OCI-LY3 (cell line): ENCODE data around the gene SLC26A4.
A peak's percentile ranks its signal among the peaks of the same experiment; 100 is the strongest.

Source experiments
- H2AFZ ChIP-seq: fragments of 200-600, 300-600 bp; shearing (Covaris generic); 2 replicates; pipeline ENCODE4 v1.6.0; 2014; ENCODE audit warnings: antibody characterized with exemption, low read depth, low read length
- H3K27ac ChIP-seq: fragments of 200-600, 300-600 bp; sonication (generic); 2 replicates; pipeline ENCODE4 v1.5.1; 2014; ENCODE audit warnings: mild to moderate bottlenecking, low read length, moderate library complexity, mixed read lengths
- H3K27me3 ChIP-seq: fragments of 200-600, 300-600 bp; sonication (generic); 2 replicates; pipeline ENCODE4 v1.6.1; 2014; ENCODE audit warnings: low read depth, low read length, mixed read lengths
- H3K36me3 ChIP-seq: fragments of 200-600, 300-600 bp; sonication (generic); replicated peaks from 2 replicates; pipeline ENCODE3; 2014; ENCODE audit warnings: low read depth, low read length, mixed read lengths
- H3K4me1 ChIP-seq: fragments of 300-600, 200-600 bp; sonication (generic); 2 replicates; pipeline ENCODE4 v1.6.1; 2014; ENCODE audit warnings: low read length, mixed read lengths
- H3K4me2 ChIP-seq: fragments of 200-600, 300-600 bp; sonication (generic); 2 replicates; pipeline ENCODE4 v1.6.1; 2014; ENCODE audit warnings: low read length, mixed read lengths
- H3K4me3 ChIP-seq: fragments of 300-600, 200-600 bp; sonication (generic); 2 replicates; pipeline ENCODE4 v1.5.1; 2014; ENCODE audit warnings: antibody characterized with exemption, mild to moderate bottlenecking, low read length, moderate library complexity
- H3K79me2 ChIP-seq: fragments of 300-600, 200-600 bp; shearing (Covaris generic); 2 replicates; pipeline ENCODE4 v1.6.1; 2014; ENCODE audit warnings: mild to moderate bottlenecking, low read length, mixed read lengths
- H3K9ac ChIP-seq: fragments of 300-600, 200-600 bp; shearing (Covaris generic); 2 replicates; pipeline ENCODE4 v1.6.0; 2014; ENCODE audit warnings: mild to moderate bottlenecking, low read length, moderate library complexity
- H3K9me3 ChIP-seq: fragments of 200-600, 300-600 bp; shearing (Covaris generic); 2 replicates; pipeline ENCODE4 v1.6.1; 2014; ENCODE audit warnings: low read length, mixed read lengths; ENCODE audit not compliant: insufficient read depth
- H4K20me1 ChIP-seq: fragments of 200-600, 300-600 bp; sonication (generic); 2 replicates; pipeline ENCODE4 v1.6.1; 2016; ENCODE audit warnings: low read length, mixed read lengths; ENCODE audit not compliant: insufficient read depth
- EZH2phosphoT487 ChIP-seq: fragments of 200-600 bp; shearing (Covaris generic); IDR thresholded peaks from 2 replicates; pipeline ENCODE4 v1.6.1; 2018; ENCODE audit warnings: antibody characterized with exemption, mixed run types, low read depth
- TF ChIP-seq, protein P1 (sequence below): fragments of 200-600, 300-600 bp; sonication (generic); IDR thresholded peaks from 2 replicates; pipeline ENCODE4 v1.5.1; 2014; ENCODE audit warnings: antibody characterized with exemption, low read length, low read depth

Gene SLC26A4

DNA sequence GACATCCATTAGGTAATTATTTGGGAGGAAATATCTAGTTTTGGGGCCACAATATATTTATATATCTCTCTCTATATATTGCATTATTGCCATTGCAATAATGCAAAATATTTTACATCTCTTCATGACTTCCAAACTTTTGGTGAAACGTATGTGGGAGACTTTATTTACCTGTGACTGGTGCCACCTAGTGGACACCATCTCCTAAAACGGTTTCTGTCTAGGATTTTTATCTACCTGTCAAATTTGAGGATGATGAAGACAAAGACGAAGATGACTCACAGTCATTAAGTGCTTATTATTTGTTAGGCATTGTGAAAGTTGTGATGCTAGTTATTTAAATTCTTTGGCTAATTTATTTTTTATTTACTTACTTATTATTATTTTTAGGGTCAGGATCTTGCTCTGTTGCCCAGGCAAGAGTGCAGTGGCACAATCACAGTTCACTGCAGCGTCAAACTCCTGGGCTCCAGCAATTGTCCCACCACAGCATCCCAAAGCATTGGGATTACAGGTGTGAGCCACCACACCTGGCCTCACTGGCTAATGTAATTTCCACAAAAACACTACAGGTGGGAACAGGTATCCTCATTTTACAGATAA, 64.6 kb downstream of the SLC26A4 start:
- H3K79me2 ChIP-seq = no peaks in the 10 kb centered on the region
- peaks cover 45% of the 10 kb centered on the region for H3K27me3 ChIP-seq
- H2AFZ ChIP-seq = no peak overlapping the region
- no peaks in the 10 kb centered on the region for H3K36me3 ChIP-seq
- H4K20me1 ChIP-seq = no peaks in the 10 kb centered on the region
- H3K4me3 ChIP-seq = no peak overlapping the region
- no peak overlapping the region for H3K4me2 ChIP-seq
- H3K9me3 ChIP-seq = no peaks in the 10 kb centered on the region
- H3K4me1 ChIP-seq = no peaks in the 10 kb centered on the region
- H3K9ac ChIP-seq = no peak overlapping the region
- H3K27ac ChIP-seq = no peak overlapping the region
- no peak for TF ChIP-seq EZH2phosphoT487
- TF ChIP-seq, protein P1, sequence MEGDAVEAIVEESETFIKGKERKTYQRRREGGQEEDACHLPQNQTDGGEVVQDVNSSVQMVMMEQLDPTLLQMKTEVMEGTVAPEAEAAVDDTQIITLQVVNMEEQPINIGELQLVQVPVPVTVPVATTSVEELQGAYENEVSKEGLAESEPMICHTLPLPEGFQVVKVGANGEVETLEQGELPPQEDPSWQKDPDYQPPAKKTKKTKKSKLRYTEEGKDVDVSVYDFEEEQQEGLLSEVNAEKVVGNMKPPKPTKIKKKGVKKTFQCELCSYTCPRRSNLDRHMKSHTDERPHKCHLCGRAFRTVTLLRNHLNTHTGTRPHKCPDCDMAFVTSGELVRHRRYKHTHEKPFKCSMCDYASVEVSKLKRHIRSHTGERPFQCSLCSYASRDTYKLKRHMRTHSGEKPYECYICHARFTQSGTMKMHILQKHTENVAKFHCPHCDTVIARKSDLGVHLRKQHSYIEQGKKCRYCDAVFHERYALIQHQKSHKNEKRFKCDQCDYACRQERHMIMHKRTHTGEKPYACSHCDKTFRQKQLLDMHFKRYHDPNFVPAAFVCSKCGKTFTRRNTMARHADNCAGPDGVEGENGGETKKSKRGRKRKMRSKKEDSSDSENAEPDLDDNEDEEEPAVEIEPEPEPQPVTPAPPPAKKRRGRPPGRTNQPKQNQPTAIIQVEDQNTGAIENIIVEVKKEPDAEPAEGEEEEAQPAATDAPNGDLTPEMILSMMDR = peak; percentile 73

DNA sequence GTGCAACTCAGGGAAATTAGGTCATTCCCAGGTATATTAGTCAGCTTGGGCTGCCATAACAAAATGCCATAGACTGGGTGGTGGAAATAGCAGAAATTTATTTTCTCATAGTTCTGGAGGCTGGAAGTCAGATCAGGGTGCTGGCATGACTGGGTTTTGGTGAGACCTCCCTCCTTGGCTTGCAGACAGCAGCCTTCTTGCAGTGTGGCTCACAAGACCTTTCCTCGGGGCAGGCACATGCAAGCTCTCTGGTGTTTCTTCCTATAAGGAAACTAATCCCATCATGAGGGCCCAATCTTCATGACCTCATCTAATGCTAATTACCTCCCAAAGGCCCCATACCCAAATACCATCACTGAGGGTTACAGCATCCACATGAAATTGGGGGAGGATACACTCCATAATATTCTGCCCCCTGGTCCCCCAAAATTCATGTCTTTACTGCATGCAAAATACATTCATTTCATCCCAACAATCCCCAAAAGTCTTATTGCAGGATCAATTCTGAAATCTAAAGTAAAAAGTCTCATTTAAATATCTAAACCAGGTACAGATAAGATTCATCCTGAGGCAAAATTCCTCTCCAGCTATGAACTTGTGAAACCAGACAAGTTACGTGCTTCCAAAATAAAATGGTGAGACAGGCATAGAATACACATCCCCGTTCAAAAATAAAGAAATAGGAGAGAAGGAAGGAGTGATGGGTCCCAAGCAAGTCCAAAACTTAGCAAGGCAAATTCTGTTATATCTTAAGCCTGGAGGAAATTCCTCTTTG, 65.9 kb downstream of the SLC26A4 start:
- Histone ChIP-seq H3K4me3 (no peak overlapping the region), H3K9me3 (no peaks in the 10 kb centered on the region)
- TF ChIP-seq, protein P1 = no peak
- TF ChIP-seq EZH2phosphoT487 = no peak

DNA sequence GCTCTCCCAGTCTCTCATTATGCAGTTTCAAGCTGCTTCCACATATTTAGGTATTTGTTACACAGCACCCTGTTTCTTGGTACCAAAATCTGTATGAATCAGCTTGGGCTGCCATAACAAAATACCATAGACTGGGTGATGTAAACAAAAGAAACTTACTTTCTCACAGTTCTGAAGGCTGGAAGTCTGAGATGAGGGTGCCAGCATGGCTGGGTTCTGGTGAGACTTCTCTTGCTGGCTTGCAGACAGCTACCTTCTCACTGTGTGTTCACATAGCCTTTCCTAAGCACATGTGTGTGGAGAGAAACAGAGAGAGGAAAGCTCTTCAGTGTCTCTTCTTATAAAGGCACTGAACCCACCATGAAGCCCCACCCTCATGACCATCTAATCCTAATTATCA, 67.6 kb downstream of the SLC26A4 start:
- H3K4me2 ChIP-seq = no peak overlapping the region
- H3K9ac ChIP-seq = no peak overlapping the region
- H3K9me3 ChIP-seq = no peaks in the 10 kb centered on the region
- H3K4me3 ChIP-seq = no peak overlapping the region
- H3K27ac ChIP-seq = no peak overlapping the region
- H3K36me3 ChIP-seq = no peaks in the 10 kb centered on the region
- TF ChIP-seq EZH2phosphoT487 = no peak
- TF ChIP-seq, protein P1 = no peak
- no peaks in the 10 kb centered on the region for H3K4me1 ChIP-seq
- H3K27me3 ChIP-seq = peaks cover 34% of the 10 kb centered on the region
- H2AFZ ChIP-seq = 0 out of 2 replicates have a peak overlapping the region, but pooled peaks have one; percentile 6
- H3K79me2 ChIP-seq = no peaks in the 10 kb centered on the region
- H4K20me1 ChIP-seq = no peaks in the 10 kb centered on the region

More for the DNA sequence above, 65.9 kb downstream of the SLC26A4 start:
- Histone ChIP-seq H3K9ac (no peak overlapping the region), H2AFZ (no peak overlapping the region), H3K27ac (no peak overlapping the region), H3K4me1 (no peaks in the 10 kb centered on the region), H3K27me3 (peaks cover 34% of the 10 kb centered on the region), H4K20me1 (no peaks in the 10 kb centered on the region), H3K36me3 (no peaks in the 10 kb centered on the region), H3K4me2 (no peak overlapping the region), H3K79me2 (no peaks in the 10 kb centered on the region)

DNA sequence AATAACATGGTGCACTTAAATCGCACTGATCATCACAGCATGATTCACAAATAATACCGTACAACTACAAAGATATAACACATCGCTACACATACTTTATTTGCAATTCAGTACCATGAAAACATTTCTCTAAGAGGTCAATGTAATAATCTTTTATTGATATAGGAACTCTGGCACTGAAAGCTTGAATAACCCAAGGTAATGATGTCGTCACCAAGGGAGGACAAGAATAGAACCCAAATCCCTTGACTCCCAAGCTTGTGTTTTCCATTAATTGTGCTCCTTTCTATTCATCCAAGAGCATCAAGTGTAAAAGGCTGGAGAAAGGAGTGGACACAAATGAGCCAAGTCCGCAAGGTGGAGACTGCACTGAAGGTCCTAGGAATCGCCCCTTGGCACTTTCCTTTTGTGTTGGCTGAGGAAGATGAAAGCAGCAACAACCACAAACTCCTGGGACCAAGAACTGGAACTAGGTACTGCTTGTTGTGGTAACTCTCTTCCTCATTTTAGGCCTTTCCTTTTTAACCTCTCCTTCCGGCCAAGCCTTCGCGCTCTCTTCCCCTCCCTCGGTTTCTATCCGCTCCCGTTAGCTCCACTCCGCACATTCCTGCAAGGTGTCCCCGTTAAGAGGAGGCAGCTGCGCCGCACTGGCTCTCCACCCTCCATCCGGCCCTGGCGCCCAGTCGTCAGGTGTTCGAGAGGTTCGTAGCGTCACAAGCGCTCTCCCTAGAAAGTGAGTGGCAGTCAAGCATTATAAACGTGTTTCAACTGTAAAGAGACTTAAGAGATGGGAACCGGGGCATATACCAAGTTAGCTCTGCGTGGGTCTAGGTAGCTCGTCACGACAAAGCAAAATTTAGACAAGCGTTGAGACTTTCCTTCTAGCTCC, 82.3 kb downstream of the SLC26A4 start:
- peak overlapping the region; percentile 85 for H3K4me2 ChIP-seq
- no peaks in the 10 kb centered on the region for H3K9me3 ChIP-seq
- peak overlapping the region; percentile 95 for H3K27ac ChIP-seq
- no peak for TF ChIP-seq EZH2phosphoT487
- TF ChIP-seq, protein P1 = no peak
- no peaks in the 10 kb centered on the region for H3K36me3 ChIP-seq
- peak overlapping the region; percentile 96 for H3K9ac ChIP-seq
- peak overlapping the region; percentile 99 for H2AFZ ChIP-seq
- peaks cover 6% of the 10 kb centered on the region; the same call in 1 of the 2 replicates for H3K27me3 ChIP-seq
- H3K79me2 ChIP-seq = peaks cover 41% of the 10 kb centered on the region
- peaks cover 27% of the 10 kb centered on the region for H3K4me1 ChIP-seq
- H4K20me1 ChIP-seq = peaks cover 27% of the 10 kb centered on the region
- peak overlapping the region; percentile 93 for H3K4me3 ChIP-seq
